Renal pelvis (tissue), 12 donors: Measurements from ENCODE around the gene CROCC. TPM values are rescaled to one million over a fixed set of nuclear protein-coding genes. Genes with fewer than 3 reads are reported as not detected.
A peak's percentile ranks its signal among the peaks of the same experiment; 100 is the strongest.
"Not testable (repeated sequence)": the region's sequence is repeated elsewhere in the genome, so short reads cannot be mapped to it uniquely, and the experiment has no call there.

Experiments used
- DNase-seq: peaks from one replicate; pipeline ENCODE4 v3.0.0-alpha.2; 2013
- long read RNA-seq, 16 experiments: transcript quantifications; one replicate each; lab custom pipeline, GENCODE V29; 2026
- polyA plus RNA-seq, 3 donors: library from polyadenylated mRNA; unstranded; fragments of 120-200 nt; gene quantifications; one replicate each; pipeline ENCODE4 v1.2.1, GENCODE V29; 2013; ENCODE audit not compliant: insufficient read length in 3 of 3

Gene CROCC, protein sequence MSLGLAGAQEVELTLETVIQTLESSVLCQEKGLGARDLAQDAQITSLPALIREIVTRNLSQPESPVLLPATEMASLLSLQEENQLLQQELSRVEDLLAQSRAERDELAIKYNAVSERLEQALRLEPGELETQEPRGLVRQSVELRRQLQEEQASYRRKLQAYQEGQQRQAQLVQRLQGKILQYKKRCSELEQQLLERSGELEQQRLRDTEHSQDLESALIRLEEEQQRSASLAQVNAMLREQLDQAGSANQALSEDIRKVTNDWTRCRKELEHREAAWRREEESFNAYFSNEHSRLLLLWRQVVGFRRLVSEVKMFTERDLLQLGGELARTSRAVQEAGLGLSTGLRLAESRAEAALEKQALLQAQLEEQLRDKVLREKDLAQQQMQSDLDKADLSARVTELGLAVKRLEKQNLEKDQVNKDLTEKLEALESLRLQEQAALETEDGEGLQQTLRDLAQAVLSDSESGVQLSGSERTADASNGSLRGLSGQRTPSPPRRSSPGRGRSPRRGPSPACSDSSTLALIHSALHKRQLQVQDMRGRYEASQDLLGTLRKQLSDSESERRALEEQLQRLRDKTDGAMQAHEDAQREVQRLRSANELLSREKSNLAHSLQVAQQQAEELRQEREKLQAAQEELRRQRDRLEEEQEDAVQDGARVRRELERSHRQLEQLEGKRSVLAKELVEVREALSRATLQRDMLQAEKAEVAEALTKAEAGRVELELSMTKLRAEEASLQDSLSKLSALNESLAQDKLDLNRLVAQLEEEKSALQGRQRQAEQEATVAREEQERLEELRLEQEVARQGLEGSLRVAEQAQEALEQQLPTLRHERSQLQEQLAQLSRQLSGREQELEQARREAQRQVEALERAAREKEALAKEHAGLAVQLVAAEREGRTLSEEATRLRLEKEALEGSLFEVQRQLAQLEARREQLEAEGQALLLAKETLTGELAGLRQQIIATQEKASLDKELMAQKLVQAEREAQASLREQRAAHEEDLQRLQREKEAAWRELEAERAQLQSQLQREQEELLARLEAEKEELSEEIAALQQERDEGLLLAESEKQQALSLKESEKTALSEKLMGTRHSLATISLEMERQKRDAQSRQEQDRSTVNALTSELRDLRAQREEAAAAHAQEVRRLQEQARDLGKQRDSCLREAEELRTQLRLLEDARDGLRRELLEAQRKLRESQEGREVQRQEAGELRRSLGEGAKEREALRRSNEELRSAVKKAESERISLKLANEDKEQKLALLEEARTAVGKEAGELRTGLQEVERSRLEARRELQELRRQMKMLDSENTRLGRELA (N-terminal part only)
- polyA plus RNA-seq: 10 to 100 TPM; 45.4 to 58.6 (median 52.6) TPM
- long read RNA-seq, donor 1, partial matches to known transcripts: 8 of 8 reads
- long read RNA-seq, donor 1, other reads (novel, unspliced or antisense): 0 of 8 reads
- long read RNA-seq, donor 2, partial matches to known transcripts: 8 of 84 reads
- long read RNA-seq, donor 2, other reads (novel, unspliced or antisense): 76 of 84 reads
- long read RNA-seq, donor 3, partial matches to known transcripts: 127 of 342 reads
- long read RNA-seq, donor 3, other reads (novel, unspliced or antisense): 215 of 342 reads
- long read RNA-seq, donor 4, partial matches to known transcripts: 153 of 209 reads
- long read RNA-seq, donor 4, other reads (novel, unspliced or antisense): 56 of 209 reads
- long read RNA-seq, donor 5, partial matches to known transcripts: 21 of 21 reads
- long read RNA-seq, donor 5, other reads (novel, unspliced or antisense): 0 of 21 reads
- long read RNA-seq, donor 6, partial matches to known transcripts: 0 of 25 reads
- long read RNA-seq, donor 6, other reads (novel, unspliced or antisense): 25 of 25 reads
- long read RNA-seq, donor 7, partial matches to known transcripts: 8 of 8 reads
- long read RNA-seq, donor 7, other reads (novel, unspliced or antisense): 0 of 8 reads
- long read RNA-seq, donor 8: 0 reads
- long read RNA-seq, donor 9: 0 reads
- long read RNA-seq, donor 10, partial matches to known transcripts: 12 of 58 reads
- long read RNA-seq, donor 10, other reads (novel, unspliced or antisense): 46 of 58 reads
- long read RNA-seq, donor 11: 0 reads
- long read RNA-seq, donor 12, partial matches to known transcripts: 7 of 8 reads
- long read RNA-seq, donor 12, other reads (novel, unspliced or antisense): 0 of 8 reads
- long read RNA-seq, donor 13, partial matches to known transcripts: 230 of 242 reads
- long read RNA-seq, donor 13, other reads (novel, unspliced or antisense): 11 of 242 reads
- long read RNA-seq, donor 14: 0 reads
- long read RNA-seq, donor 15, partial matches to known transcripts: 0 of 68 reads
- long read RNA-seq, donor 15, other reads (novel, unspliced or antisense): 68 of 68 reads
- long read RNA-seq, donor 16, partial matches to known transcripts: 324 of 349 reads
- long read RNA-seq, donor 16, other reads (novel, unspliced or antisense): 23 of 349 reads

GRCh38 chr1:16921391-16922185, at the start of gene CROCC:
TSS of gene CROCC (plus strand) at chr1:16921931. CDS start at chr1:16922019, 88 bp downstream.
- DNase-seq: peak; percentile 77

DNA sequence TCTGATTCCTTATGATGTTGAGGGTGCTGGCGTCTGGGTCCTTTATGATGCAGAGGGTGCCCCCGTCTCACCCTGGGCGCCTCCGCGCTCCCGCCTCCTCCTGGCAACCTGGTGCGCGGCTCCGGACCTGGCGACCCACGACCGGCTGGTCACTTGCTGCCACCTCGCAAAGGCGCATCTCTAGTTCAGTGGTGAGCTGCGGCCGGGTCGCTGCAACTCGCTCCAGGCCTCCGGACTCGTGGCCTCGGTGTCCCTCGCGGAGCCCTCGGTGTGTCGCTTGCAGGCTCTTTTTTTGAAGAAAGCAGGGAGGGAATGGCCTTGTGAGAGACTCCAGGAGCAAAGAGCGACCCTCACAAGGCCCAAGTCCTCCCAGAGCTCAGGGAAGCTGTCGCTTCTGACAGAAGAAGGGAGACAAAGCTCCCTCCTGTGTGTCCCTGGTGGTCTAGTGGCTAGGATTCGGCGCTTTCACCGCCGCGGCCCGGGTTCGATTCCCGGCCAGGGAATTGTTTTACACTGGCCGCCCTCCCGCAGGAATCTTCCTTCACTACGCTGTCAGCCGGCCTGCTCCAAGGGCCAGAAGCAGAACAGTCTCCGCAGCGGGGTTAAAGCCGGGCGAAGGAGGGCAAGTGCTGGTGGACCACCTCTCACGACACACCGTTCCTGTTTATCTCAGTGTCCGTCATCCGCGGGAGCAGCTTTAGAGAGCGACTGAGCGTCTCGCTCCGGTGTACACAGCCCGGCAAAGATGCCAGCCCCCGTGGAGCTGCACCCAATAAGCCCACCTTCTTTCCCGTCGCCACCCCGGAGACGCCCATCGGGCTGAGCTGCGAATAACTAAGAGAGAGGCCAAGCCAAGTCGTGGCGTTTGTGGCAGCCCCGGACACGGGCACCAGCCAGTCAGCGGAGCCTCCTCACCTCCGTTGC, 49.3 kb upstream of the CROCC start:
- DNase-seq: not testable (repeated sequence)

DNA sequence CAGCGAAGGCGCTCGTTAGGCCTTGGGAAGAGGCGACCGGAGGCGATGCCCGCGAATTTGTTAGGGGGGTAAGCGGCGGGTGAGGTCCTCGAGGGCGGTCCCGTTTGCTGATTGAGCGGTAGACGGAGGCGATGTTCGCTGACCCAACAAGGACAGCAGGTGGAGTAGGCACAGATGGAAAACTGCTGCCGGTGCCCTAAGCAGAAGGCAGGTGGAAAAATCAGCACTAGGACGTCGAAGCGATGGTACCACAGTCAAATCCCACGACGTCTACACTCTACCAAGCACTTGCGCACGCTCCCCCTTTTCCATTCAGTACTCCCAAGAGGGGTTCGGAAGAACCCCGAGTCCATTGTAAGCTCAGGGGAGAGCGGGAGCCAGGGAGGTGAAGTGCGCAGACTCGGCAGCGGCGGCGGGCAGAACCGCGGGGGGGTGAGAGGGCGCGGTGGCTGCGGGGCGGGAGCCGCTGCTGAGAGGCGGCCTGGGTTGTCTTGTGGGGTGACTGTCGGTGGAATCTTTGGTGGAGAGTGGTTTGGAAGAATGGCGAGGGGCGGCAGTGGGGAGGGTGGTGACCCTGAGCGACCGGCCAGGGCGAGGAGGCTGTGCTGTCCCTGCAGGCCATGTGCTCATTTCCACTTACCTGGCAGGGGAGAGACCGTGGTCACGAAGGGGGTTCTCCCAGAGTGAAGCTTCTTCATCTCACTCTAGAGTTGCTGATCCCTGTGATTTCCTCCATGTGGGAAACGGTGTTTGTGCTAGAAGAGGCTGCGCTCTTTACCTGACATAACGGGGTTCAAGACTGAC, 48.5 kb upstream of the CROCC start:
- DNase-seq: not testable (repeated sequence)

DNA sequence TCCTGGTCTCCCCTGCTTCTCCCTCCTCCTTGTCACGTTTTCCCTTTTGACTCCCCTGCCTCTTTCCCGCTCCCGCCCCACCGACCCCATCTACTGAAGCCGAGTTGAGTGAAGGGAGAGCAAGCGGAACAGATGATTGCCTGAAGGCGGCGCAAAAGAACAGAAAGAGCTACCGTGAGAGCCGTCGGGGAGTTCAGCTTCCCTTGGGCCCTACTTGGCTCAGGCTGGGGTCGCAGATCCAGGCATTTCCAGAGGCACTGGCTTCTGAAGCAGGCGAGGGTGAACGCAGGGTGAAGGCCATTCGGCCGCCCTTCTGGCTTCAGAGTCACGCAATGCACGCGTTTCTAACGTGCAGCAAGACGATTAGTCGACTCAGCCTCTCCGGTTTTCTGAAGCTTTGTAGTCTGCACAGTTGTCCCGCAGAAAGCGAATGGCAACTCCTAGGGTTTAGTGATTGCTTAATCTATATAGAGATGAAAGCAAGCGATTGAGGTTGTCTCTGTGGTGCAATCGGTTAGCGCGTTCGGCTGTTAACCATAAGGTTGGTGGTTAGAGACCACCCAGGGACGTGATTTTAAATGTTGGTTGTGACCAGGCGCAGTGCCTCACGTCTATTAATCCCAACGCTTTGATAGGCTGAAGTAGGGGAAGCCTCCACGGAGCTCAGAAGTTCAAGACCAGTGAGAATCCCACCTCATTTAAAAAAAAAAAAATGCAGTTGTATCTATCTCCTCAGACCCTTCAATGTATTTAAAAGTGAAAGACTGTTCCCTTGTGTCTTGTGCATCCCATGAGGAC, 46.6 kb upstream of the CROCC start:
- not testable (repeated sequence) for DNase-seq

DNA sequence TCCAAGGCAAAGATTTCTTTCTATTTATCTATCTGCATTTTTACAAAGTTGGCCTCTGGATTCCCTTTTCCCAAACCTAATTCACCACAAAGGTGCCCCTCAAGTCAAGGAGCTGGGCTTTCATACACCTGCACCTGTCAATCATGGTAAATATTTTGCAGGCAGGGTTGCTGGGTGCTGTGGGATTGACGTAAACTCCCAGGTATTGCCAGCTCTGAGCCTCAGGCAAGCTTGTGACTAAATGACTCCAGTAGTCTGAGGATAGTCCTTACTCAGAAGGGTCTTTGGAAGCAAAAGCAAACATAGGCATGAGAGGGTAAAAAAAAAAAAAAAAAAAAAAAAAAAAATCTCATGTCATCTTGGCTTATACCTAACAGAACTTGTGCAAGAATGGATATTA, 40.0 kb upstream of the CROCC start:
- not testable (repeated sequence) for DNase-seq

GRCh38 chr1:16882986-16883385, 38.7 kb upstream of the CROCC start:
- no peak for DNase-seq

DNA sequence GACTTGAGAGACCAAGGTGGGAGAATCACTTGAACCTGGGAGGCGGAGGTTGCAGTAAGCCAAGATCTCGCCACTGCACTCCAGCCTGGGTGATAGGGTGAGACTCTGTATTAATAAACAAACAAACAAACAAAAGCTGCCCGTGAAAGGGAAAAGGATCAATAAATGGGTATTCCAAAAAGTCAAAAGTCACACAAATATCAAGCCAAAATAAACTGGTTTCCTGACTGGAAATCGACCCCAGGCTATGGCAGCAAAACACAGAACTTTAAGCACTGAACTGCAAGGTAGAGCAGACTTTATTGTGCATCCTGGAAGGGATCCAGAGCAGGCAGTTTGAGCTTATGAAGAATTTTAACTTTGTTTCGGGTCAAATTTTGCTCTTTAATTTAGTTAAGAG, 37.2 kb upstream of the CROCC start:
- not testable (repeated sequence) for DNase-seq

- DNase-seq: no peak
Observed at GRCh38 chr1:16886860-16887605, 34.7 kb upstream of the CROCC start.

DNA sequence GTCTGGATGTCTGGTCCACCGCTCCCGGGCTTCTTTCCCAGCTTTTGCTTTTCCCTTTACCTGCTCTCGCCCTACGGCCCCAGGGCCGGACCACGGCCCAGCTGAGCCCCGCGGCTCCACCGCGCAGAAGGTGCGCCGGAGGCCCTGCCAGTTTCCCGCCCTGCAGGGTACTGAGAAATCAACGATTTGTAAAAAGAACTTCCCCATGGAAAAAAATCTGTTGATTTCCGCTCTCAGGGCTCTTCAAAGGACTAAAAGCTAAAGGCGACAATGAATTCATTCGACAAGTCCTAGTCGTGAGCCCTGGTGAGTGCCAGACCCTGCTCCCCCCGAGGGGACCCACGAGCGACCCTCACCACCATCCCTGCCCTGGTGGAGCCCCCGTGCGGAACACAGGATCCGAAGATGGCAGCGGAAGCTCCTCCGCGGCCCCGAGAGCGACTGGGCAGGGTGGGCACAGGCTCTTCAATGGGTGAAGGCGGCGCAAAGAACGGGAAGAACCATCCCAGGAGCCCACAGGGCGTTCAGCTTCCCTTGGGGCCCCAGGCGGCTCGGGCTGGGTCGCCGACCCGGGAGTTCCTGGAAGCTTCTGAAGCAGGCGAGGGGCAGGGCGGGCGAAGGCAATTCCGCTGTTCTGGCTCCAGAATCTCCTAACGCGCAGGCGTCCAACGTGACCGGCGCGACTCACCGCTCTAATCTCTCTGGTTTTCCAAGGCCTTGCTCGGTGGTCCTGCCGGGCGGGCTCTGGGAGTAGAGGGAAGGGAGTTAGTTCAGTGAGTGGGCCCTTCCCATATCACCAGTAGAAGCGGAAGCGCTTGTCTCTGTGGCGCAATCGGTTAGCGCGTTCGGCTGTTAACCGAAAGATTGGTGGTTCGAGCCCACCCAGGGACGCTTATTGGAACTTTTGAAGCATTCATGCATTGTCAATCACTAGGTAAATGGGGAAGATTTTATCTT, 32.6 kb upstream of the CROCC start:
- peak; percentile 85 for DNase-seq

DNA sequence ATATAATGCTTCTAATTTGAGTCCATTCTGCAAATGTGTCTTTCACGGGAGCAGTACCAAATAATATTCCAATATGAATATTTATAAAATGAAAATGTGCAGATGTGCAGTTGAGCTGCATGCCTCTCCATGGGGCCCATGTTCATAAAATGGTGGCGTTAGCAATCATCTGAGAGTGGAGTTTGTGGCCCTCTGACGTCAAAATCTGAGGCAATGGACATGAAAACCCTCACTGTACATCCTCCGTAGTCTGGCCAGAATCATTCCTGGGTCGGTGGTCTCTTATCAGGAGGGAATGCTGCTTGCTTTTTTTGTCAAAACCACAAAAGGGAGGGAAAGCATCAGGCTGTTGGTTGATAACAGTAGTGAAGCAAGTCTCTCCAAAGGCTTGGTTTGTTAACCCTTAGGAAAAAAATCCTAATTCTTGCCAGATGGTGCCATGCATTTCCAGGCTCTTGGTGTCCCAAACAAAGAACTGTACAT, 31.2 kb upstream of the CROCC start:
- DNase-seq: not testable (repeated sequence)

DNA sequence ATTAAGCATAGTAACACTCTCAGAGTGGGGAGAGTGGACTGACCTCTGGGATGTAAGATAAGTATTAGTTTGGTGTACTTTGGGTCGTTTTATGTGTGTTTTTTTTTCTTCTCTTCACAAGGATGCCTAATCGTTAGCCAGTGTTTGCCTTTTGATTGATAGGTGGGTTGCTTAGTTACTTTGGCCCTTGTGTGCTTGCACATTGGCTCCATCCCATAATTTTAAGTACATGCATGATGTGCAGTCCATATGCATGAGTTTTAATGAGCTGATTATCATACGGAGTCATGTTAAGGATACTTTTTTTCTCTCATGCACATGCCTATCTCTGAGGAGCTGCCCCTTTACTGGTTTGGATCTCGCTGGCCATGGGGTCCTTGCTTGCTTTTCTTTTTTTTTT, 30.7 kb upstream of the CROCC start:
- DNase-seq: not testable (repeated sequence)

DNA sequence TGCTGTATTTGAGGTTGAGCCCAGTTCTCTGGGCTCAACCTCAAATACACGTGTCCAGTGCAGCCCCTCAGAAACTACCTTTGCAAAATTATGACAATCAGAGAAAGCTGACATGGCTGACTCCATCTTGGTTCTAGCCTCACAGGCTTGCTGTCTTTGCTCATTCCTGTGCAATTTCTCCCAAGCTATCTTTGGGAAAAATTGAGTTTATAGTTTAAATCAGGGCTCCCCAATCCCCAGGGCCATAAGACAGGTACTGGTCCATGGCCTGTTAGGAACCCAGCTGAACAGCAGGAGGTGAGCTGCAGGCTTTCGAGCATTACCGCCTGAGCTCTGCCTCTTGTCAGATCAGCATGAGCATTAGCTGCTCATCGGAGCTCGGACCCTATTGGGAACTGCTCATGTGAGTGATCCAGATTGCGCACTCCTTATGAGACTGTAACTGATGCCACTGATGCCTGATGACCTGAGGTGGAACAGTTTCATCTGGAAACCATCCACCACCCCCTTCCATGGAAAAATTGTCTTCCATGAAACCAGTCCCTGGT, 28.7 kb upstream of the CROCC start:
- not testable (repeated sequence) for DNase-seq

GRCh38 chr1:16893796-16894195, 27.9 kb upstream of the CROCC start:
- DNase-seq: not testable (repeated sequence)
